ENCODE measurements around the gene RNGTT.

DNA sequence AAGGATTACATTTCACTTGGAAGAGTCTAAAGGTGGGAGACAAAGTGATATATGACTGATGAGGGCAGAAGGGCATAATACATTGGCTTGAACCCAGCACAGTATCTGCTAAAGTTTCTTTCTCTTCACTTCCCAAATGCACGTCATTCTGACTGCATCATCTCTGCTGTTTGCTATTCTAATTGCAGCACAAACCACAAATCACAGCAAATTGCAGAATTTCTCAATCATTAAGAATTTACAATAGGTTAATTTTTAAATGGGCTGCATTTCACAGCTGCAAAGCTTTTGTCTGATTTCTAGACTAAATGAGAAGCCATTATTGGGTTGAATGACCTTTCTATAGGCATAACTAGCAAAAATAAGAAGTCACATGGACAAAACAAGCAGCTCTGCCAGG lies 337.0 kb downstream of the RNGTT start:
- TF ChIP-seq CTCF (IDR thresholded peaks at IDR 0.05) (no peak), POLR2A (IDR thresholded peaks at IDR 0.05) (no peak), EP300 (IDR thresholded peaks at IDR 0.05) (no peak), POLR2AphosphoS5 (IDR thresholded peaks at IDR 0.05) (no peak)
